ENCODE data around the gene DENR. TPM values are rescaled to one million over a fixed set of nuclear protein-coding genes. Genes with fewer than 3 reads are reported as not detected.

The DENR gene
- total and polyA plus RNA-seq, 2 of the 8 experiments (the other 6 are each of a cell fraction or from before 2014, with no cell fraction given): 26.9 to 84.0 TPM

GRCh38 chr12:122732170-122732569 lies 20.5 kb upstream of the DENR start:
- Histone ChIP-seq H2BK20ac (ENCODE audit: low read length) (no peak overlapping the region), H3K23me2 (ENCODE audit: low read depth, low read length) (no peaks in the 10 kb centered on the region), H4K20me1 (replicated peaks in 1 of 2; ENCODE audit: control insufficient read depth in 1 of 2, insufficient read depth in 2 of 2, low read length in 2 of 2) (no peaks in the 10 kb centered on the region), H3K79me2 (ENCODE audit: control insufficient read depth in 1 of 2, insufficient read depth in 2 of 2, low read length in 2 of 2) (no peaks in the 10 kb centered on the region), H3K27ac (ENCODE audit: low read depth, low read length) (no peak overlapping the region), H3K36me3 (ENCODE audit: control insufficient read depth in 2 of 4, insufficient read depth in 4 of 4, low read length in 3 of 4) (no peaks in the 10 kb centered on the region), H3K23ac (ENCODE audit: insufficient read length) (no peak overlapping the region), H4K8ac (ENCODE audit: extremely low read depth, insufficient read depth, low read length) (no peak overlapping the region), H3K18ac (ENCODE audit: extremely low read depth, low read length) (no peak overlapping the region), H2BK15ac (ENCODE audit: low read length) (no peak overlapping the region), H2BK120ac (replicated peaks; ENCODE audit: low read depth, low read length) (no peak overlapping the region), H3K4me3 (ENCODE audit: extremely low read depth in 1 of 4, insufficient read depth in 2 of 4, low read depth in 3 of 4, low read length in 4 of 4) (no peak overlapping the region), H3K14ac (ENCODE audit: insufficient read length) (no peak overlapping the region), H2BK12ac (ENCODE audit: low read depth, low read length) (no peak overlapping the region), H3K4ac (replicated peaks; ENCODE audit: insufficient read length, low read depth, low read length) (no peak overlapping the region), H3K56ac (replicated peaks; ENCODE audit: insufficient read length, low read depth, low read length) (no peak overlapping the region), H2BK5ac (ENCODE audit: low read depth, low read length) (no peak overlapping the region), H3K4me2 (ENCODE audit: insufficient read depth in 1 of 2, low read depth in 2 of 2, low read length in 2 of 2) (no peak overlapping the region), H3K9ac (replicated peaks in 1 of 4; ENCODE audit: extremely low read depth in 1 of 4, low read depth in 3 of 4, low read length in 3 of 4) (no peak overlapping the region), H4K91ac (replicated peaks; ENCODE audit: insufficient read length, low read length) (no peak overlapping the region), H2AK5ac (ENCODE audit: low read depth, low read length) (no peak overlapping the region), H3K9me3 (ENCODE audit: insufficient read depth in 2 of 2, low read depth in 1 of 2, low read length in 1 of 2) (no peaks in the 10 kb centered on the region), H3K79me1 (ENCODE audit: low read depth, low read length) (no peaks in the 10 kb centered on the region), H4K5ac (ENCODE audit: insufficient read length, low read depth, low read length) (no peak overlapping the region), H3K4me1 (replicated peaks in 1 of 4; ENCODE audit: control insufficient read depth in 3 of 4, insufficient read depth in 4 of 4, low read length in 3 of 4) (no peaks in the 10 kb centered on the region; a peak in 1 of 7 replicates), H2AFZ (ENCODE audit: low read length) (no peak overlapping the region), H3K27me3 (replicated peaks in 1 of 4; ENCODE audit: control insufficient read depth in 3 of 4, extremely low read depth in 1 of 4, insufficient read depth in 3 of 4, low read length in 3 of 4) (no peaks in the 10 kb centered on the region)
- no peak for TF ChIP-seq CTCF (IDR thresholded peaks at IDR 0.05; ENCODE audit: control extremely low read depth in 1 of 3, insufficient read depth in 1 of 3, low read depth in 1 of 3, low read length in 3 of 3)
- ChIA-PET POLR2A (ENCODE audit: partially characterized antibody) (no interaction called here), CTCF (ENCODE audit: partially characterized antibody) (interaction anchor here (1.5 kb wide), 1 partner anchor 13 kb away, joined by 3 read pairs; no protein-coding TSS in a partner anchor)
- FAIRE-seq (no peak), DNase-seq (ENCODE audit: low read depth in 1 of 2, low spot score in 2 of 2) (no peak)
- WGBS, 2 experiments (ENCODE audit: extremely low coverage in 1 of 2, insufficient coverage in 1 of 2, insufficient read length in 1 of 2, insufficient replicate concordance in 2 of 2, low coverage in 1 of 2, low lambda C conversion rate in 2 of 2, missing lambda C conversion rate in 1 of 2): 89% methylated on average over 3 of the region's 3 CpGs; no CpG with 5 or more reads in 1 of the 2 experiments

Measured in H1 (cell line).